GM06990 (cell line): Measurements from ENCODE around the gene KIF12.

Source experiments
- DNase-seq: peaks from one replicate; pipeline ENCODE4 v3.0.0-alpha.2; 2011; ENCODE audit not compliant: insufficient read length; ENCODE audit errors: extremely low read depth
- H3K27me3 ChIP-seq: replicated peaks from 2 replicates; pipeline ENCODE4 v1.6.0; 2011; ENCODE audit warnings: low read length; ENCODE audit not compliant: control insufficient read depth, insufficient read depth
- H3K36me3 ChIP-seq: 2 replicates; pipeline ENCODE4 v1.5.1; 2011; ENCODE audit warnings: low read length; ENCODE audit not compliant: control insufficient read depth, insufficient read depth
- H3K4me3 ChIP-seq: replicated peaks from 2 replicates; pipeline ENCODE4 v1.5.1; 2011; ENCODE audit warnings: low read depth, mild to moderate bottlenecking, control low read depth, low read length
- CTCF ChIP-seq: IDR thresholded peaks from 2 replicates; pipeline ENCODE4 v1.5.1; 2011; ENCODE audit warnings: low read length, control low read depth, mild to moderate bottlenecking, inconsistent platforms; ENCODE audit not compliant: insufficient read depth, poor library complexity, severe bottlenecking

The KIF12 gene

GRCh38 chr9:114093031-114093471, 6.0 kb downstream of the KIF12 start:
- Histone ChIP-seq H3K27me3 (no peaks in the 10 kb centered on the region; the same call in 1 of the 2 replicates), H3K36me3 (no peaks in the 10 kb centered on the region), H3K4me3 (no peak overlapping the region)
- DNase-seq, result no peak
- TF ChIP-seq CTCF, result no peak

- H3K27me3 ChIP-seq, result no peaks in the 10 kb centered on the region; the same call in 1 of the 2 replicates
- DNase-seq, result no peak
- H3K36me3 ChIP-seq, result no peaks in the 10 kb centered on the region
- no peak overlapping the region for H3K4me3 ChIP-seq
- TF ChIP-seq CTCF, result no peak
Measured at GRCh38 chr9:114092336-114092735, 6.8 kb downstream of the KIF12 start.

- H3K27me3 ChIP-seq, result no peaks in the 10 kb centered on the region; the same call in 1 of the 2 replicates
- DNase-seq, result no peak
- H3K36me3 ChIP-seq, result no peaks in the 10 kb centered on the region
- no peak overlapping the region for H3K4me3 ChIP-seq
- TF ChIP-seq CTCF, result no peak
Measured at GRCh38 chr9:114091711-114092110, 7.4 kb downstream of the KIF12 start.

- H3K27me3 ChIP-seq, result no peaks in the 10 kb centered on the region; the same call in 1 of the 2 replicates
- H3K36me3 ChIP-seq, result no peaks in the 10 kb centered on the region
- no peak for DNase-seq
- TF ChIP-seq CTCF, result no peak
- H3K4me3 ChIP-seq, result no peak overlapping the region
Measured at GRCh38 chr9:114090798-114091197, 8.3 kb downstream of the KIF12 start.

GRCh38 chr9:114089206-114089840, 9.8 kb downstream of the KIF12 start:
- peaks cover 1% of the 10 kb centered on the region; the same call in 1 of the 2 replicates for H3K27me3 ChIP-seq
- no peak for TF ChIP-seq CTCF
- H3K4me3 ChIP-seq, result no peak overlapping the region
- no peaks in the 10 kb centered on the region for H3K36me3 ChIP-seq
- DNase-seq, result no peak
